T-helper 1 cell treated with Interleukin-12 subunit alpha and Interleukin-12 subunit beta and Interleukin-4 antibody, amounts not matched to agents 30 μg/mL and 1 μg/mL, for 36 hours (primary cell): ENCODE results near the gene MON1A.
"Not testable (repeated sequence)": the region's sequence is repeated elsewhere in the genome, so short reads cannot be mapped to it uniquely, and the experiment has no call there.

Experiments used
- H3K27ac Mint-ChIP-seq: one replicate; pipeline ENCODE4 v1.8.0; 2021; ENCODE audit warnings: mild to moderate bottlenecking, mixed read lengths
- H3K27me3 Mint-ChIP-seq: one replicate; pipeline ENCODE4 v1.8.0; 2021; ENCODE audit warnings: low read depth, mixed read lengths
- H3K36me3 Mint-ChIP-seq: one replicate; pipeline ENCODE4 v1.8.0; 2021; ENCODE audit warnings: low read depth, mixed read lengths
- H3K4me1 Mint-ChIP-seq: one replicate; pipeline ENCODE4 v1.8.0; 2021; ENCODE audit warnings: low read depth, mixed read lengths
- H3K4me3 Mint-ChIP-seq: one replicate; pipeline ENCODE4 v1.8.0; 2021; ENCODE audit warnings: mild to moderate bottlenecking, moderate library complexity, mixed read lengths
- H3K9me3 Mint-ChIP-seq: one replicate; pipeline ENCODE4 v1.8.0; 2021; ENCODE audit warnings: mixed read lengths

The MON1A gene

DNA sequence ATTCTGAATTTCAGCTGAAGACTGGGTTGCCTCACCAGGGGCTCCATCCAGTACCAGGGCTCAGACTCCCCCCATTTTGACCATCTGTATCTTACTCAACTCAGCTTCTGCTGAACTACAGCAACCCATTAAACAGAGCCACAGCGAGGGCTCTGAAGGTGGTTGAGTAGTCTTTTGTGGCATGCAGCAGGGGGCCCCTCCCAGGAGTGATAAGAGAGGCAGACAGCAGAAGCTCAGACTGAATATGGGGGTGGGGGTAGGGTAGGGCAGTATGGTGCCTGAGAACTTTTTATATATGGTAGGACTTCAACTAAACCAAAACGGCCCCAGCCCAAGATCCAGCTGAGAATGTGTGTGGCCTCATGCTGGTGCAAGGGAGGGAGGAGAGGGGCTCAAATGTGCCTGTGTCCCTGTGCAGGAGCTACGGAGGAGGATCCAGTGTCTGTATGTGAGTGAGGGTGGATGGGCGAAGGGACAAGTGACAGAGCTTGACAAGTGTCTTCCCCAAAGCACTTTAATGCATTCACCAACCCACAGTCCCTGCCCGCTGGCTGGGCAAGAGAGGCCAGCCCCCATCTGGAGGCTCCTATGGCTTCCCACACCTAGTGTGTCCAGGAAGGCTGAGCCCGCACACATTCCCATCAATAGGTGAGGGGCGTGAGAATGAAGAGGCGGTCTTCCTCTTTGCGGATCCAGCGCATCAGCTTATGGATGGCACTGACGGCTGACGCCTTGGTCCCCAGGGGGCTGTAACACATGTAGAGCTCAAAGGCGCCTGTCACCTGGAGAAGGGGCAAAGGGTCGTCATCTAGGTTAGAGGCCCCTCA is 21.0 kb downstream of the MON1A start:
- no peak overlapping the region for H3K4me3 Mint-ChIP-seq
- H3K36me3 Mint-ChIP-seq, result peaks cover 14% of the 10 kb centered on the region
- no peak overlapping the region for H3K27ac Mint-ChIP-seq
- H3K27me3 Mint-ChIP-seq, result no peaks in the 10 kb centered on the region
- peaks cover 21% of the 10 kb centered on the region for H3K4me1 Mint-ChIP-seq
- H3K9me3 Mint-ChIP-seq, result no peaks in the 10 kb centered on the region

DNA sequence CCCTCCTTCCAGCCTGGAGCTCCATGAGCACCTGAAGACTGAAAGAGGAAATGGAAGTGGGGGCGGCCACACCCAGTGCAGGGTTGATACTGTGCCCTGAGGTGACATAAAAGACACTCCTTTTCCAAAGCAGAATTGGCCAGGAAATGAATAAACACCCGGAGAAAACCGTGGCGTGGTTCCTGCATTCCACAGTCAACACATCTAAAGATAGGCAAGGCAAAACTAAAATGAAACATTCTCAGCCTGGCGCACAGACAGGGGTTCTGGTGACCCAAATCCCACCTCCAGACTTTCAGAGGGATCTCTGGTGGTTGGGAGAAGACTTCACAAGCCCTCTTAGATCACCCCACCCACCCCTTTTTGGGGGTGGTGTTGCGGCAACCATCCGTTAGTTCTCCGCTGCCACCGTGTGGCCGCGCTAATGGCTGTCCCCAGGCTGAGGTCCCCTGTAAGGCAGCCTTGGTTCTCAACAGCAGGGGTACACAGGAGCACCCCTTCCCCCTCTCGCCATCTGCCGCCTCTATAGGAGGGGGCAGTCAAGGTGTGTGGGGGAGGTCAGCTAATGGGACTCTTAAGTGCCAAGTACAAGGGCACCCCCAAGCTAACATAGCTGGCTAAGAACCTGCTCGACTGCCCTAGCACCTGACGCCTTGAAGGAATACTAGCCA is 23.4 kb downstream of the MON1A start:
- peak overlapping the region; percentile 72 for H3K4me3 Mint-ChIP-seq
- H3K9me3 Mint-ChIP-seq, result no peaks in the 10 kb centered on the region
- H3K4me1 Mint-ChIP-seq, result peaks cover 24% of the 10 kb centered on the region
- H3K27ac Mint-ChIP-seq, result peak overlapping the region; percentile 82
- no peaks in the 10 kb centered on the region for H3K27me3 Mint-ChIP-seq
- peaks cover 9% of the 10 kb centered on the region for H3K36me3 Mint-ChIP-seq

DNA sequence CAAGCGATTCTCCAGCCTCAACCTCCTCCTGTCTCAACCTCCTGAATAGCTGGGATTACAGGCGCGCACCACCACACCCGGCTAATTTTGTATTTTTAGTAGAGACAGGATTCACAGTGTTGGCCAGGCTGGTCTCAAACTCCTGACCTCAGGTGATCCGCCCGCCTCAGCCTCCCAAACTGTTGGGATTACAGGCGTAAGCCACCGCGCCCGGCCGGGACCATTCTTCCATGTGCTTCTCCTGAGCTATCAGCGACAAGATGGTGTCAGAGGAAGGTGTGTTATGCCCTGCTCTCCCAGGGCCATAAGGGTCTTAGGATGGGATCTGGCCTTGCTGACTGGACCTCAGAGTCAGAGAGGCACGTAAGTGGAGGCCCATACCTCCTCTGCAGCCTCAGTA is 25.2 kb downstream of the MON1A start:
- not testable (repeated sequence) for H3K9me3 Mint-ChIP-seq, H3K36me3 Mint-ChIP-seq, H3K4me3 Mint-ChIP-seq, H3K27me3 Mint-ChIP-seq
- Mint-ChIP-seq H3K27ac (peak overlapping the region; percentile 85), H3K4me1 (peaks cover 25% of the 10 kb centered on the region)

DNA sequence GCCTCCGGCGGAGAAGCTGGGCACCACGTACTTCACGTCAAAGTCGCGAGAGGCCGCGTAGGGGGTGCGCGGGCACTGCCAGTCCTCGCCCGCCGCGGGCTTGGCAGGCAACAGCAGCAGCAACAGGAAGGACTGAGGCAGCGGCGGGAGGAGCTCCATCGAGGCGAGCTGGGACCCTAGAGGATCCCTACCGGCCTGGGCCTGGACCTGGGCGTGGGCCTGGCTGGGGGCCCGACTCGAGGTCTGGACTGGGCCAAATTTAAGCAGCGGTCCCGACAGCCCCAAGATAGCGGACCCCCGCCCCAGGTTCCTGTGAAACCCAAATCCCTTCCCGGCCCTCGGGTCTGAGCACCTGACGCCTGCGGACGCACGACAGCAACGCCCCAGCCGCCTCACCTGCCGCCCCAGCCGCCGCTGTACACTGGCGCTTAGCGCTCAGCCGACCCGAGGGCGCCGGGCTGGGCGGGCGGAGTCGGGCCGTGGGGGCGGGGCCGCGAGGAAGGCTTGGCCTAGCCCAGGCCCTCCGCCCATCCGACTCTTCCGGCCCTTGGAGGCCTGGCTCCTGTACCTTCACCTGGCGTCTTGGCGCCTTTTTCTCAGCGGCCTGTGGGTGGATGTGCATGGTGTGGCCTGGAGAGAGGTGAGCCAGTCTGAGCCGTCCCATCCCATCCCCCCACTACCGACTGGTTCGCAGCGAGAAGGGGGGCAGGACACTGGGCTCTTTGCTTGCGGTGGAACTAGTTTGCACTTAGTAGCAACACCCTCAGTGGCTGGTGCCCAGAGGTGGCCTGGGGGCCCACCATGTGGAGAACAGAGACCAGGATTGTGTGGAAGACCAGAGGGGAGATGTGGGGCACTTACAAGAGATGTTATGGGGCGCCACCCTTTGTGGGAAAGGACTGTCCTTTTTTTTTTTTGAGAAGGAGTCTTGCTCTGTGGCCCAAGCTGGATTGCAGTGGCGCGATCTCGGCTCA is 25.9 kb downstream of the MON1A start, which contains the start of gene MST1R:
MST1R (minus strand) TSS at position 423 of the 974 bp plus-strand sequence; CDS start at position 159, 264 bp downstream.
- Mint-ChIP-seq H3K27ac (peak within 1 kb of the TSS; percentile 85), H3K27me3 (no peaks in the 10 kb centered on the region), H3K9me3 (no peaks in the 10 kb centered on the region), H3K36me3 (peaks cover 4% of the 10 kb centered on the region), H3K4me1 (peaks cover 25% of the 10 kb centered on the region), H3K4me3 (peak within 1 kb of the TSS; percentile 86)

DNA sequence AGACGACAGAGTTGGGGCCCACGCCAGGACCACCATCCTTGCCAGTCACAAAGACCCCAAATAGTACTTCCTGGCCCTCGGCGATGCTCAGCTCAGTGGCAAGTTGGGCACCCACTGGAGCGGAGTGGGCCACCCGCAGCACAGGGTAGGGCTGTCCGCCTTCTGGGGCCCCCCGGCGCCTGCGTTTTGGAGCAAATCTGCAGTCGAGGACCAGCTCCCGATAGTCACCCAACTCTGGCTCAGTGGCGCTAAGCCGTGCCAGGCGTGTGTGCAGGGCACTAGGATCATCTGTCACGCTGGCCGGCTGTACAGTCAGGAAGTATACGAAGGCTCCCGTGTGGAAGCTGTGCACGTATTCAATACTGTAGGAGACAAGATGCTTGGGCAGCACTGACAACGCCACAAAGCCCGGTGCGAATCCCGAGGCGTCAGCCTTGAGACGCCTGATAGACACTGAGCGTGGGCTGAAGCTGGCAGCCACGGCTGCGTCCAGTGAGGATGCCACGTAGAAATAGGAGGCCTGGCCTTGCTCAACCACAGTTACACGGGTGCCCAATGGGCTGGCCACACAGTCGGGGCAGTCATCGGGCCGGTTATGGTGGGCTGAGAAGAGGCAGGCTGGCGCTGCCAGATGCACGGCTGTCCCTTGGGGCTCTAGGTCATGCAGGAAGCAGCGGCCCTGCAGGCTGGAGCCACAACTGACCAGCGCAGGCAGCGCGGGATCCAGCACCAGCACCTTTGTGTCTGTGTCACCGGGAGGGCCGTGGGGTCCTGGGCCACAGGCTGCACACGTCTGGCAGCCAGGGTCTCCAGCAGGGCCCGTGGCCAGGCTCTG is 26.9 kb downstream of the MON1A start:
- H3K36me3 Mint-ChIP-seq, result peaks cover 4% of the 10 kb centered on the region
- H3K4me1 Mint-ChIP-seq, result peaks cover 25% of the 10 kb centered on the region
- no peak overlapping the region for H3K4me3 Mint-ChIP-seq
- no peaks in the 10 kb centered on the region for H3K27me3 Mint-ChIP-seq
- H3K9me3 Mint-ChIP-seq, result no peaks in the 10 kb centered on the region
- no peak overlapping the region for H3K27ac Mint-ChIP-seq

GRCh38 chr3:49901366-49902339 is 28.0 kb downstream of the MON1A start:
- no peaks in the 10 kb centered on the region for H3K27me3 Mint-ChIP-seq
- peaks cover 21% of the 10 kb centered on the region for H3K4me1 Mint-ChIP-seq
- H3K9me3 Mint-ChIP-seq, result no peaks in the 10 kb centered on the region
- H3K4me3 Mint-ChIP-seq, result no peak overlapping the region
- H3K27ac Mint-ChIP-seq, result no peak overlapping the region
- H3K36me3 Mint-ChIP-seq, result peaks cover 4% of the 10 kb centered on the region

GRCh38 chr3:49900491-49901153 is 29.0 kb downstream of the MON1A start:
- H3K9me3 Mint-ChIP-seq, result no peaks in the 10 kb centered on the region
- peaks cover 11% of the 10 kb centered on the region for H3K4me1 Mint-ChIP-seq
- no peak overlapping the region for H3K27ac Mint-ChIP-seq
- peaks cover 2% of the 10 kb centered on the region for H3K36me3 Mint-ChIP-seq
- H3K27me3 Mint-ChIP-seq, result no peaks in the 10 kb centered on the region
- H3K4me3 Mint-ChIP-seq, result no peak overlapping the region

GRCh38 chr3:49899815-49900214 is 29.8 kb downstream of the MON1A start:
- peaks cover 10% of the 10 kb centered on the region for H3K4me1 Mint-ChIP-seq
- no peak overlapping the region for H3K27ac Mint-ChIP-seq
- H3K9me3 Mint-ChIP-seq, result no peaks in the 10 kb centered on the region
- H3K36me3 Mint-ChIP-seq, result peaks cover 2% of the 10 kb centered on the region
- no peak overlapping the region for H3K4me3 Mint-ChIP-seq
- no peaks in the 10 kb centered on the region for H3K27me3 Mint-ChIP-seq

DNA sequence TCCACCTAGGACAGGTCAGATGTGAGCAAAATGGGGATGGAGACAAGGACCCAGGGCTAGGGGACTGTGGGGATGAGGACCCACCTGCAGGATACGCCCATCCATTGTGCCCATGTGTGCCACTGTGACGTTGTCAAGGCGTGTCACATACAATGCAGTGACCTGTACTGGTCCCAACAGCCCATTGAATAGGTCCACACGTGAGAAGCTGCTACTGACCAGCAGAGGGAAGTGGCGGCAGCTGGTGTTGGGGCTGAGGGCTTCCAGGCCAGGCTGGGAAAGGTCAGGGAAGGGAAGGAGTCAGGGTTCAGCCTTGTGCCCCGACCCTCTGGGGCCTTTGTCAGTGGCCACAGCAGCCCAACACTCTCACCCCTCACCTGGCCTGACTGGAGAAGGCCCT is 30.6 kb downstream of the MON1A start:
- H3K27me3 Mint-ChIP-seq, result no peaks in the 10 kb centered on the region
- no peaks in the 10 kb centered on the region for H3K9me3 Mint-ChIP-seq
- H3K36me3 Mint-ChIP-seq, result peaks cover 1% of the 10 kb centered on the region
- H3K4me1 Mint-ChIP-seq, result peaks cover 5% of the 10 kb centered on the region
- H3K4me3 Mint-ChIP-seq, result no peak overlapping the region
- no peak overlapping the region for H3K27ac Mint-ChIP-seq

DNA sequence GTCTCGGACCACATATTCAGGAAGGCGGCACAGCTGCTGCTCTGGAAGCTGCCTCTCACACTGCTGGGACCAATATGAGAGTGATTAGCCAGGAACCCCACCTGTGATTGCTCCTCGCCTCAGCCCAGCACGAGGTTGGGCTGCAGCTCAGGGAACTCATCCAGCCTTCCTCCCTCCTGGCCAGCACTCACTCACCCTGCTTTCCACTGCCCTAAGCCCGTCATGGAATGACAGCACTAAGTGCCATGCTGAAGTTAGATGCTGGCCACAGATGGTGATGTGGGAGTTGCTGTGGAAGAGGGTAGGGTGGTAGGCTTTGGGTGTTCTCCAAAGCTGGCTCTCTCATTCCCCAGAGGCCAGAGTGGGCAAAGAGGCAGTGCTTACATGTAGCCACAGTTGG is 33.3 kb downstream of the MON1A start:
- no peak overlapping the region for H3K27ac Mint-ChIP-seq

DNA sequence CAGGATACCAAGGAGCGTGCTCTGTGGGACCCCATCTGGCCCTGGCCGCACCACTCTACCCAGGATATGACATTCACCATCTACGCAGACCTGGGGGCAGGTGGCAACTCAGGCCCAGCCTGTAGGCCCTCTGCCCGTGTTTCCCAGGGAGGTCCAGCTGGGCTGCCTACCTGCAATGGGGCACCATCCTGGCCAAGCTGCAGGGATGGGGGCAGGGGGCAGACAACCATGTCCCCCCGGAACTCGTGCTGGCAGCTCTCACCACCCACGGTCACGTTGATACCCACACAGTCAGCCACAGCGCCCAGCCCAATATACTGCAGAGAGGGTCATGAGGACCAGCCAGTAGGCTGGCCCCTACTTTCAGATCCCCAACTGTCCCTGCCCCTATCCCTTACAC is 33.8 kb downstream of the MON1A start:
- Mint-ChIP-seq H3K4me3 (no peak overlapping the region), H3K27me3 (no peaks in the 10 kb centered on the region), H3K27ac (no peak overlapping the region), H3K36me3 (no peaks in the 10 kb centered on the region), H3K4me1 (no peaks in the 10 kb centered on the region), H3K9me3 (no peaks in the 10 kb centered on the region)

More for the DNA sequence above, 33.3 kb downstream of the MON1A start:
- H3K27me3 Mint-ChIP-seq, result no peaks in the 10 kb centered on the region
- no peak overlapping the region for H3K4me3 Mint-ChIP-seq
- no peaks in the 10 kb centered on the region for H3K36me3 Mint-ChIP-seq
- peaks cover 2% of the 10 kb centered on the region for H3K4me1 Mint-ChIP-seq
- no peaks in the 10 kb centered on the region for H3K9me3 Mint-ChIP-seq

DNA sequence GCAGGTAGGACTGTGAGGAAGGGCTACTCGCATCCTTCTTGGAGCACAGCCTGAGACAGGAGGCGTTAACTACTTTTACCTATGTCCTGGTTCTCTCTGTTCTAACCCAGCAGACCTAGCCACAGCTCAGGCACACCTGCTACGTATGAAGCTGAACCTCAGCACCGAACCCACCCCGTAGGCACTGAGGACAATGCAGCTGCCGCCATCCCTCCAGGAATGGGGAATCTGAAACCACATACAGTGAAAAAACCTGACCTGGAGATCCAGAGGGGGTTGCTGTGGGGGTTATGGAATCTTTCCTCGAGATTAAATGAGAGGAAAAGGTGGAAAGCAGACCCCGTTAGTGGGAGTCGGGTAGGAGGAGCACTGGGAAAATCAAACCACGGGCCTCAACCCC is 40.3 kb downstream of the MON1A start:
- Mint-ChIP-seq H3K36me3 (no peaks in the 10 kb centered on the region), H3K4me3 (no peak overlapping the region), H3K9me3 (no peaks in the 10 kb centered on the region), H3K27ac (no peak overlapping the region), H3K27me3 (no peaks in the 10 kb centered on the region), H3K4me1 (no peaks in the 10 kb centered on the region)
